Measurements from ENCODE around the gene RAB28.

DNA sequence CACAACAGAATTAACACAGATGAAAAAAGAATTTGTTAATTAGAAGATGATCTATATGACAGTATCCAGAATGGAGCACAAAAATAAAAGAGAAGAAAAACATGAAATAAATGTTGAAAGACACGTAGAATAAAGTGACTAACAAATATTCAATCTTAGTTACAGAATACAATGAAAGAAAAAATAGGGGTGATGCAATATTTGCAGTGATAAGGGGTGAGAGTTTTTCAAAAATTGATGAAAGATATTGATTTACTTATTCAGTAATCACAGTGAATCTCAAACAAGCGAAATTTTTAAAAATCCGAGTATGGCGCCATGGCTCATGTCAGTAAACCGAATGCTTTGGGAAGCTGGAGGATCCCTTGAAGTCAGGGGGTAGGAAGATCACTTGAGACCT lies 20.2 kb upstream of the RAB28 start:
- TF ChIP-seq POLR2AphosphoS5 (IDR thresholded peaks at IDR 0.05; ENCODE audit: low read depth, low read length): no peak
- TF ChIP-seq REST (IDR thresholded peaks at IDR 0.05; ENCODE audit: insufficient read depth in 1 of 2, low read depth in 2 of 2, low read length in 2 of 2): no peak
- TF ChIP-seq SIN3A (IDR thresholded peaks at IDR 0.05; ENCODE audit: borderline replicate concordance, insufficient read depth, low read length): no peak
- TF ChIP-seq TAF1 (IDR thresholded peaks at IDR 0.05; ENCODE audit: borderline replicate concordance, insufficient read depth, low read length): no peak
